Breast epithelium (tissue), 4 donors: ENCODE results near the gene SLC39A3. TPM values are rescaled to one million over a fixed set of nuclear protein-coding genes. Genes with fewer than 3 reads are reported as not detected.

Experiments
- DNase-seq, 2 donors: peaks; one replicate each; pipeline ENCODE4 v3.0.0-alpha.2; 2019; ENCODE audit warnings: low spot score in 2 of 2
- H3K27ac ChIP-seq, 2 donors: fragments of 200-600 bp; sonication (generic) in 1 of 2; one replicate each; pipeline ENCODE4 v1.5.1; 2016 to 2019; ENCODE audit warnings: mild to moderate bottlenecking in 1 of 2
- H3K27me3 ChIP-seq, 2 donors: fragments of 200-600 bp; sonication (generic) in 1 of 2; one replicate each; pipeline versions ENCODE4 v1.5.1 to v1.6.0; 2017 to 2019; ENCODE audit warnings: control low read depth in 1 of 2, mild to moderate bottlenecking in 1 of 2
- H3K36me3 ChIP-seq: fragments of 200-600 bp; one replicate; pipeline ENCODE4 v1.5.1; 2019
- H3K4me1 ChIP-seq, 2 donors: fragments of 200-600 bp; sonication (generic); one replicate each; pipeline ENCODE4 v1.5.1; 2016 to 2019; ENCODE audit warnings: control low read depth in 1 of 2
- H3K4me3 ChIP-seq, 3 donors: fragments of 200-600 bp; sonication (generic); 1 replicate in 2 of 3; 2 replicates in 1 of 3; pipeline ENCODE4 v1.5.1; 2016 to 2019; ENCODE audit warnings: mild to moderate bottlenecking in 3 of 3, moderate library complexity in 2 of 3
- H3K9me3 ChIP-seq, 2 donors: fragments of 200-600 bp; sonication (generic) in 1 of 2; one replicate each; pipeline ENCODE4 v1.5.1; 2016 to 2019; ENCODE audit warnings: control low read depth in 1 of 2
- POLR2A ChIP-seq: fragments of 450-650 bp; IDR thresholded peaks from one replicate; pipeline ENCODE4 v1.6.1; 2016; ENCODE audit warnings: antibody characterized with exemption, mild to moderate bottlenecking, moderate library complexity
- POLR2AphosphoS5 ChIP-seq, 3 donors: sonication (generic); formaldehyde crosslinking; IDR thresholded peaks; one replicate each; pipeline ENCODE4 v1.6.1; 2017; ENCODE audit warnings: antibody characterized with exemption in 3 of 3
- intact Hi-C: fragments of 100-400 bp; cut with DNase I; formaldehyde crosslinking; loops from one replicate; pipeline ENCODE4 v1.15.1; 2023; ENCODE audit warnings: low total_unique reads
- total RNA-seq, 3 donors: library from RNA; depleted of rRNA; stranded (reverse); fragments of >200 nt; gene quantifications; one replicate each; pipeline ENCODE4 v1.1.0, GENCODE V29; 2016
- TF ChIP-seq, protein P1 (sequence below), 3 donors: fragments of 450-650 bp; IDR thresholded peaks; one replicate each; pipeline ENCODE4 v1.5.1; 2016 to 2017; ENCODE audit warnings: antibody characterized with exemption in 3 of 3, mild to moderate bottlenecking in 3 of 3, moderate library complexity in 3 of 3

Gene SLC39A3
- total RNA-seq, 3 donors from 2014 or later = 23.8 to 36.1 (median 27.2) TPM

DNA sequence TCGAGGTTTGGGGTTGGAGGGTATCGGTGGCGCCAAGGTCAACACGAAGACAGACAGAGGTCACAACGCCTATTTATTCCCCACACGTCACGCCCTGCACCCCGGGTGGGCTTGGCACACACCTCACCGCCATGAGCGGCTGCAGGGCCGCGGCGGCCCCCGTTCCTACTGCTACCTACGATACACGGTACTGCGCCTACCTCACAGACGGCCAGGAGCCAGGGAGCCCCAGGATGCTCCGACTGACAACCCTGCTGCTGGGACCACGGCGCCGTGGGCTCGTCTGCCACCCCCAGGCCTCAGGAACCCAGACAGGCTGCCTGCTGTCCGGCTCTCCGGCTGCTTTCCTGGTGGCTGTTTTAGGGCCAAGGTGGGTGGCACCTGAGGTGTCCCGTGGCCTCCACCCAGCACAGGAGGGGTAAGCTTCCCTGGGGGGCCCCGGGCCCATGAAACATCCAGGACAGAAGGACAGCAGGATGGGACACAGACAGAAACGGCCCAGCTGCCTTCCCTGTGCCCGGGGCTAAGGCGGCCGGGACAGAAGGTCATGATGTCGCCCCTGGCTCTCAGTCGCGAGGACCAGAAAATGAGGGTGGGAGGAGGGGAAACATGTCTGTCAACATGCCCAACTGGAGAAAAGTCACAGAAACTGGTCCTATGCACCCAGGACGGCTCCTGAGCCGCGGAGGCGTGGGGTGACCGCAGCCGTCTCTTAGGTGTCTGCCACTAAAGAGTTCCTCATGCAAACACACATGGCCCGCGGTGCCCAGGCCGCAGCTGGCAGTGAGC, 15.0 kb upstream of the SLC39A3 start:
- no peak overlapping the region for H3K27ac ChIP-seq
- no peaks in the 10 kb centered on the region for H3K27me3 ChIP-seq
- intact Hi-C loops = loop anchor here (10.0 kb wide), 1 partner anchor 110 kb away; no protein-coding TSS in a partner anchor
- H3K4me3 ChIP-seq = no peak overlapping the region
- no peaks in the 10 kb centered on the region for H3K4me1 ChIP-seq
- TF ChIP-seq, protein P1, sequence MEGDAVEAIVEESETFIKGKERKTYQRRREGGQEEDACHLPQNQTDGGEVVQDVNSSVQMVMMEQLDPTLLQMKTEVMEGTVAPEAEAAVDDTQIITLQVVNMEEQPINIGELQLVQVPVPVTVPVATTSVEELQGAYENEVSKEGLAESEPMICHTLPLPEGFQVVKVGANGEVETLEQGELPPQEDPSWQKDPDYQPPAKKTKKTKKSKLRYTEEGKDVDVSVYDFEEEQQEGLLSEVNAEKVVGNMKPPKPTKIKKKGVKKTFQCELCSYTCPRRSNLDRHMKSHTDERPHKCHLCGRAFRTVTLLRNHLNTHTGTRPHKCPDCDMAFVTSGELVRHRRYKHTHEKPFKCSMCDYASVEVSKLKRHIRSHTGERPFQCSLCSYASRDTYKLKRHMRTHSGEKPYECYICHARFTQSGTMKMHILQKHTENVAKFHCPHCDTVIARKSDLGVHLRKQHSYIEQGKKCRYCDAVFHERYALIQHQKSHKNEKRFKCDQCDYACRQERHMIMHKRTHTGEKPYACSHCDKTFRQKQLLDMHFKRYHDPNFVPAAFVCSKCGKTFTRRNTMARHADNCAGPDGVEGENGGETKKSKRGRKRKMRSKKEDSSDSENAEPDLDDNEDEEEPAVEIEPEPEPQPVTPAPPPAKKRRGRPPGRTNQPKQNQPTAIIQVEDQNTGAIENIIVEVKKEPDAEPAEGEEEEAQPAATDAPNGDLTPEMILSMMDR (IDR thresholded peaks at IDR 0.05) = no peak
- no peak for TF ChIP-seq POLR2AphosphoS5 (IDR thresholded peaks at IDR 0.05)
- no peak for TF ChIP-seq POLR2A
- no peaks in the 10 kb centered on the region for H3K36me3 ChIP-seq
- H3K9me3 ChIP-seq = no peaks in the 10 kb centered on the region
- DNase-seq = no peak

DNA sequence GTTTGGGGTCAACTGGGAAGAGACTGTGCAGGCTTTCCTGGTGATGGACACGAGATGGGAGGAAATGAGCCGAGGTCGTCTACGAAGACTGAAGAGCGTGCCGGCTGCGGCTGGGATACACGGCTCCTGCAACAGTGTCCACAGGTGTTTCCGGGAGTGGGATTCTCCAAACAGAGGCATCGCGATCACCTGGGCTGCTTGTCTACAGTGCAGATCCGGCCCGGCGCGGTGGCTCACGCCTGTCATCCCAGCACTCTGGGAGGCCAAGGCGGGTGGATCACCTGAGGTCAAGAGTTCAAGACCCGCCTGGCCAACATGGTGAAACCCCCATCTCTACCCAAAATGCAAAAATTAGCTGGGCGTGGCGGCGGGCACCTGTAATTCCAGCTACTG, 11.6 kb upstream of the SLC39A3 start:
- no peak for TF ChIP-seq POLR2A
- TF ChIP-seq, protein P1 (IDR thresholded peaks at IDR 0.05) = no peak
- intact Hi-C loops = loop anchor here (10.0 kb wide), 1 partner anchor 107 kb away; no protein-coding TSS in a partner anchor

DNA sequence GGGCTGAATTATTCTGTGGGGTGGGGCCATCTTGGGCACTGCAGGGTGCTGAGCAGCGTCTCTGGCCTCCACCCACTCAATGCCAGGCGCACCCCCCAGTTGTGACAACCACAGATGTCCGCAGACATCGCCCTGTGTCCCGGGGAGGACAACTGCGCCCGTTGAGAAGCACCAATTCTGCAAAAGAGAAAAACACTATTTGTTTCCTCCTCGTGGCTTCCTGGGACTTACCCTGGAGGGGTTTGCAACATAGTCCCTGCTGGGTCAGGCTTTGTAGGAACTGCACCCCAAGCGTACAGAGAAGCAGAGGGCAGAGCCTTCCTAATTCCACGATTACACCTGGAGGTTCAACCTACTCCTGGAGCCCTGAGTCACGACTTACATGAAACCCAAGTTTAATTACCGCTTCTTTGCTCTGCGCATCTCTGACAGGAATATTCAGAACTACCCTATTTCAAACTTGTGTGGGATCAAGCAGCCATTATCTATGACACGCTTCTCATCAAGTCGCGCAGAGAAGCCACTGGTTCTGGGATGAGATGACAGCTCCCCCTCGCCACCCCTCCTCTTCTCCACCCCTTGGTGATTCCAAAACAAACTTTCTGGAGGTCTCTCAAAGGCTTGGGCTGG, 11.1 kb upstream of the SLC39A3 start:
- DNase-seq = no peak
- no peak overlapping the region for H3K27ac ChIP-seq
- H3K36me3 ChIP-seq = no peaks in the 10 kb centered on the region
- H3K9me3 ChIP-seq = no peaks in the 10 kb centered on the region
- no peak for TF ChIP-seq POLR2AphosphoS5 (IDR thresholded peaks at IDR 0.05)
- H3K27me3 ChIP-seq = no peaks in the 10 kb centered on the region
- H3K4me3 ChIP-seq = no peak overlapping the region
- no peaks in the 10 kb centered on the region for H3K4me1 ChIP-seq
- intact Hi-C loops = loop anchor here (10.0 kb wide), 1 partner anchor 106 kb away; no protein-coding TSS in a partner anchor

More for the DNA sequence above, 11.6 kb upstream of the SLC39A3 start:
- Histone ChIP-seq H3K9me3 (no peaks in the 10 kb centered on the region), H3K4me3 (no peak overlapping the region), H3K4me1 (no peaks in the 10 kb centered on the region), H3K27me3 (no peaks in the 10 kb centered on the region), H3K27ac (no peak overlapping the region), H3K36me3 (no peaks in the 10 kb centered on the region)
- DNase-seq = no peak

DNA sequence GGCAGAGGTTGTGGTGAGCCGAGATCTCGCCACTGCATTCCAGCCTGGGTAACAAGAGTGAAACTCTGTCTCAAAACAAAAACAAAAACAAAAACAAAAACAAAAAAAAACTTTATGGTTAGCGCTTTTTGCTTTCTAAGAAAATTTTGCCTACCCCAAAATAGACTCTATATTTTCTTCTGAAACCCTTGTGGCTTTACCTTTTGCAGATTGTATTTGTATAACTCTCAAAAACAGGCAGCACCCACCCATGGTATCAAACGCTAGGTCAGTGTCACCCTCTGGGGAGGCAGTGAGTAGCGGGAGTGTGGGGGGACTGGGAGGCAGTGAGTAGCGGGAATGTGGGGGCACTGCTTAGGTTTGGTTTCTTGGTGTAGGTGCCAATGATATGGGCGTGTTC, 7.5 kb upstream of the SLC39A3 start:
- Histone ChIP-seq H3K4me3 (no peak overlapping the region), H3K27me3 (no peaks in the 10 kb centered on the region), H3K9me3 (no peaks in the 10 kb centered on the region), H3K36me3 (no peaks in the 10 kb centered on the region), H3K27ac (no peak overlapping the region), H3K4me1 (no peaks in the 10 kb centered on the region)
- TF ChIP-seq, protein P1 (IDR thresholded peaks at IDR 0.05) = no peak
- TF ChIP-seq POLR2AphosphoS5 (IDR thresholded peaks at IDR 0.05) = no peak
- intact Hi-C loops = no loop called here
- no peak for DNase-seq

DNA sequence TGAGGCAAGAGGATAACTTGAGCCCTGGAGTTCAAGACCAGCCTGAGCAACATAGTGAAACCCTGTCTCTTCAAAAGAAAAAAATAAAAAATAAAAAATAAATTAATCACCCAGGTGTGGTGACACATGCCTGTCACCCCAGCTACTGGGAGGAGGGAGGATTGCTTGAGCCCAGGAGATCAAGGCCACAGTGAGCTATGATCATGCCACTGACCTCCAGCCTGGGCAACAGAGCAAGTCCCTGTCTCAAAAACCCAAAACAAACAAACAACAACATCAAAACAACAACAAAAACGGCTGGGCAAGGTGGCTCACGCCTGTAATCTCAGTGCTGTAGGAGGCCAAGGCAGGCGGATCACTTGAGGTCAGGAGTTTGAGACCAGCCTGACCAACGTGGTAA, 4.3 kb upstream of the SLC39A3 start:
- TF ChIP-seq POLR2A = no peak
- TF ChIP-seq POLR2AphosphoS5 (IDR thresholded peaks at IDR 0.05) = no peak
- TF ChIP-seq, protein P1 (IDR thresholded peaks at IDR 0.05) = no peak
- H3K27me3 ChIP-seq = no peaks in the 10 kb centered on the region
- no peak overlapping the region for H3K27ac ChIP-seq
- intact Hi-C loops = no loop called here
- no peaks in the 10 kb centered on the region for H3K36me3 ChIP-seq
- DNase-seq = no peak
- H3K4me1 ChIP-seq = peaks cover 0 to 3% of the 10 kb centered on the region in 2 donors
- H3K9me3 ChIP-seq = no peaks in the 10 kb centered on the region
- no peak overlapping the region for H3K4me3 ChIP-seq
